ENCODE measurements around the gene USP24. TPM values are rescaled to one million over a fixed set of nuclear protein-coding genes. Genes with fewer than 3 reads are reported as not detected.

USP24 gene
- polyA plus RNA-seq, 1 of the 3 experiments (the other 2 are of a cell fraction), result 8.1 TPM

GRCh38 chr1:55084257-55084656 is 130.9 kb downstream of the USP24 start:
- Histone ChIP-seq H3K79me2 (ENCODE audit: insufficient read depth) (no peaks in the 10 kb centered on the region), H3K4me2 (no peak overlapping the region), H4K20me1 (ENCODE audit: insufficient read depth) (no peaks in the 10 kb centered on the region), H3K9me3 (no peaks in the 10 kb centered on the region), H3K9me2 (no peaks in the 10 kb centered on the region), H3K4me3 (ENCODE audit: low read depth in 2 of 2, low read length in 1 of 2) (no peak overlapping the region), H3K36me3 (replicated peaks in 1 of 2; ENCODE audit: control insufficient read depth in 1 of 2, insufficient read depth in 2 of 2, low read length in 1 of 2) (peaks cover 66 to 98% of the 10 kb centered on the region in 2 experiments), H2AFZ (ENCODE audit: low read depth) (no peak overlapping the region), H3F3A (replicated peaks; ENCODE audit: insufficient read depth) (peaks cover 16% of the 10 kb centered on the region), H3K27ac (ENCODE audit: low read depth in 2 of 2, low read length in 1 of 2) (no peak overlapping the region), H3K4me1 (ENCODE audit: control insufficient read depth in 1 of 2, insufficient read depth in 2 of 2, low read depth in 1 of 2, low read length in 1 of 2) (peaks cover 0 to 12% of the 10 kb centered on the region in 2 experiments; a peak in 1 of 4 replicates), H3K9ac (no peak overlapping the region), H3K27me3 (ENCODE audit: insufficient read depth) (no peaks in the 10 kb centered on the region)
- WGBS (ENCODE audit: low lambda C conversion rate), result 98% methylated on average over 7 of the region's 7 CpGs
- POLR2A ChIA-PET, result no interaction called here
- DNase-seq, result no peak
- TF ChIP-seq TAF1 (IDR thresholded peaks at IDR 0.05; ENCODE audit: borderline replicate concordance, low read depth, low read length), result no peak
- no peak for TF ChIP-seq ELF1 (IDR thresholded peaks at IDR 0.05)
- no peak for TF ChIP-seq RAD21 (IDR thresholded peaks at IDR 0.05; ENCODE audit: low read length)
- no peak for TF ChIP-seq TEAD4 (IDR thresholded peaks at IDR 0.05; ENCODE audit: borderline replicate concordance, insufficient read depth)
- no peak for TF ChIP-seq IRF3 (IDR thresholded peaks at IDR 0.05; ENCODE audit: low read depth, low read length)
- TF ChIP-seq MXI1 (IDR thresholded peaks at IDR 0.05; ENCODE audit: low read depth, low read length), result no peak
- TF ChIP-seq, protein P1, sequence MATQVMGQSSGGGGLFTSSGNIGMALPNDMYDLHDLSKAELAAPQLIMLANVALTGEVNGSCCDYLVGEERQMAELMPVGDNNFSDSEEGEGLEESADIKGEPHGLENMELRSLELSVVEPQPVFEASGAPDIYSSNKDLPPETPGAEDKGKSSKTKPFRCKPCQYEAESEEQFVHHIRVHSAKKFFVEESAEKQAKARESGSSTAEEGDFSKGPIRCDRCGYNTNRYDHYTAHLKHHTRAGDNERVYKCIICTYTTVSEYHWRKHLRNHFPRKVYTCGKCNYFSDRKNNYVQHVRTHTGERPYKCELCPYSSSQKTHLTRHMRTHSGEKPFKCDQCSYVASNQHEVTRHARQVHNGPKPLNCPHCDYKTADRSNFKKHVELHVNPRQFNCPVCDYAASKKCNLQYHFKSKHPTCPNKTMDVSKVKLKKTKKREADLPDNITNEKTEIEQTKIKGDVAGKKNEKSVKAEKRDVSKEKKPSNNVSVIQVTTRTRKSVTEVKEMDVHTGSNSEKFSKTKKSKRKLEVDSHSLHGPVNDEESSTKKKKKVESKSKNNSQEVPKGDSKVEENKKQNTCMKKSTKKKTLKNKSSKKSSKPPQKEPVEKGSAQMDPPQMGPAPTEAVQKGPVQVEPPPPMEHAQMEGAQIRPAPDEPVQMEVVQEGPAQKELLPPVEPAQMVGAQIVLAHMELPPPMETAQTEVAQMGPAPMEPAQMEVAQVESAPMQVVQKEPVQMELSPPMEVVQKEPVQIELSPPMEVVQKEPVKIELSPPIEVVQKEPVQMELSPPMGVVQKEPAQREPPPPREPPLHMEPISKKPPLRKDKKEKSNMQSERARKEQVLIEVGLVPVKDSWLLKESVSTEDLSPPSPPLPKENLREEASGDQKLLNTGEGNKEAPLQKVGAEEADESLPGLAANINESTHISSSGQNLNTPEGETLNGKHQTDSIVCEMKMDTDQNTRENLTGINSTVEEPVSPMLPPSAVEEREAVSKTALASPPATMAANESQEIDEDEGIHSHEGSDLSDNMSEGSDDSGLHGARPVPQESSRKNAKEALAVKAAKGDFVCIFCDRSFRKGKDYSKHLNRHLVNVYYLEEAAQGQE (IDR thresholded peaks at IDR 0.05; ENCODE audit: low read depth, low read length), result no peak
- TF ChIP-seq, protein P2, sequence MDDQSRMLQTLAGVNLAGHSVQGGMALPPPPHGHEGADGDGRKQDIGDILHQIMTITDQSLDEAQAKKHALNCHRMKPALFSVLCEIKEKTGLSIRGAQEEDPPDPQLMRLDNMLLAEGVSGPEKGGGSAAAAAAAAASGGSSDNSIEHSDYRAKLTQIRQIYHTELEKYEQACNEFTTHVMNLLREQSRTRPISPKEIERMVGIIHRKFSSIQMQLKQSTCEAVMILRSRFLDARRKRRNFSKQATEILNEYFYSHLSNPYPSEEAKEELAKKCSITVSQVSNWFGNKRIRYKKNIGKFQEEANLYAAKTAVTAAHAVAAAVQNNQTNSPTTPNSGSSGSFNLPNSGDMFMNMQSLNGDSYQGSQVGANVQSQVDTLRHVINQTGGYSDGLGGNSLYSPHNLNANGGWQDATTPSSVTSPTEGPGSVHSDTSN (IDR thresholded peaks at IDR 0.05), result no peak
- CTCF ChIA-PET, result interaction anchor here (0.6 to 2.0 kb wide), 3 partner anchors 13 to 462 kb away, joined by 3 to 9 read pairs (median 3); no protein-coding TSS in a partner anchor

DNA sequence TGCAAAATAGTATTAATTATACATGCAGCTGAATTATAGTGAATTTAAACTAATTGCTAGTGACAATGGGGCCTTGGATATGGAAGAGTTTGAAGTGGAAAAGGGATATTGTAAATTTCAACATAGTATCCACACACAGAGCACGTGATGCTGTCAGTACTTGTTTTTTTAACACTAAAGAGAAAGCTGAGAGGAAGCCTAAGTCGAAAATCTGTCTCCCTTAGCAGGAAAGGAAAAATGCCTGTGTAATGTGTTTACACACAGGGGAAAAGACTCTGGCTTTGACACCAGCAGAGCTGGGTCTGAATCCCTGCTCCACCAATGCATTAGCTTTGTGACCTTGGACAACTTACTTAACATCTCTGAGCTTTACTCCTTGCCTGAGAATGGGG is 133.3 kb downstream of the USP24 start:
- POLR2A ChIA-PET, result no interaction called here
- 92% methylated on average over 2 of the region's 2 CpGs for WGBS (ENCODE audit: low lambda C conversion rate)
- TF ChIP-seq YY1 (IDR thresholded peaks at IDR 0.05; ENCODE audit: low read depth), result no peak
- no peak for TF ChIP-seq MXI1 (IDR thresholded peaks at IDR 0.05; ENCODE audit: low read depth, low read length)
- TF ChIP-seq FOXJ3 (CRISPR knock-in tag; IDR thresholded peaks at IDR 0.05), result no peak
- no peak for TF ChIP-seq JUND (IDR thresholded peaks at IDR 0.05)
- TF ChIP-seq RFX5 (IDR thresholded peaks at IDR 0.05; ENCODE audit: low read length), result no peak
- TF ChIP-seq USF1 (IDR thresholded peaks at IDR 0.05; ENCODE audit: borderline replicate concordance, low read depth), result no peak
- TF ChIP-seq FOXM1 (IDR thresholded peaks at IDR 0.05; ENCODE audit: low read depth), result no peak
- TF ChIP-seq, protein P2 (IDR thresholded peaks at IDR 0.05), result no peak
- TF ChIP-seq RAD21 (IDR thresholded peaks at IDR 0.05; ENCODE audit: low read length), result no peak
- TF ChIP-seq FOSL2 (IDR thresholded peaks at IDR 0.05; ENCODE audit: borderline replicate concordance, low read depth), result no peak
- no peak for TF ChIP-seq GATA2 (CRISPR knock-in tag; IDR thresholded peaks at IDR 0.05)
- no peak for TF ChIP-seq CHD2 (IDR thresholded peaks at IDR 0.05; ENCODE audit: low read length, partially characterized antibody)
- no peak for TF ChIP-seq TAF1 (IDR thresholded peaks at IDR 0.05; ENCODE audit: borderline replicate concordance, low read depth, low read length)
- no peak for TF ChIP-seq POLR2AphosphoS5 (IDR thresholded peaks at IDR 0.05; ENCODE audit: low read depth, low read length)
- TF ChIP-seq GABPA (IDR thresholded peaks at IDR 0.05; ENCODE audit: low read depth), result no peak
- TF ChIP-seq TEAD4 (IDR thresholded peaks at IDR 0.05; ENCODE audit: borderline replicate concordance, insufficient read depth), result no peak
- TF ChIP-seq RXRA (IDR thresholded peaks at IDR 0.05; ENCODE audit: borderline replicate concordance, low read depth), result no peak
- TF ChIP-seq NRF1 (IDR thresholded peaks at IDR 0.05; ENCODE audit: low read depth, low read length), result no peak

More for the DNA sequence above, 133.3 kb downstream of the USP24 start:
- Histone ChIP-seq H4K20me1 (ENCODE audit: insufficient read depth) (no peaks in the 10 kb centered on the region), H3F3A (replicated peaks; ENCODE audit: insufficient read depth) (peaks cover 16% of the 10 kb centered on the region), H3K9me2 (no peaks in the 10 kb centered on the region), H3K9ac (no peak overlapping the region), H2AFZ (ENCODE audit: low read depth) (no peak overlapping the region), H3K36me3 (replicated peaks in 1 of 2; ENCODE audit: control insufficient read depth in 1 of 2, insufficient read depth in 2 of 2, low read length in 1 of 2) (peaks cover 66 to 100% of the 10 kb centered on the region in 2 experiments), H3K9me3 (no peaks in the 10 kb centered on the region), H3K79me2 (ENCODE audit: insufficient read depth) (no peaks in the 10 kb centered on the region), H3K27me3 (ENCODE audit: insufficient read depth) (no peaks in the 10 kb centered on the region), H3K4me1 (ENCODE audit: control insufficient read depth in 1 of 2, insufficient read depth in 2 of 2, low read depth in 1 of 2, low read length in 1 of 2) (0 out of 4 replicates have a peak, but pooled peaks cover 0 to 12% of the 10 kb centered on the region in 2 experiments), H3K4me2 (no peak overlapping the region), H3K4me3 (ENCODE audit: low read depth in 2 of 2, low read length in 1 of 2) (no peak overlapping the region), H3K27ac (ENCODE audit: low read depth in 2 of 2, low read length in 1 of 2) (peak overlapping the region in 1 of 2 experiments; percentile 25; a peak in 1 of 4 replicates)
- CTCF ChIA-PET, result interaction anchor here (2.5 kb wide), 1 partner anchor 10 kb away, joined by 11 read pairs; no protein-coding TSS in a partner anchor
- DNase-seq, result no peak
